BLaER1 (cell line): ENCODE results near the gene VILL.

Source experiments
- H3K27ac ChIP-seq: shearing (Covaris generic); formaldehyde crosslinking; 2 replicates; pipeline ENCODE4 v1.8.1; 2022
- H3K27me3 ChIP-seq: shearing (Covaris generic); formaldehyde crosslinking; 2 replicates; pipeline ENCODE4 v1.8.1; 2022
- H3K36me3 ChIP-seq: shearing (Covaris generic); formaldehyde crosslinking; 2 replicates; pipeline ENCODE4 v1.8.1; 2022
- H3K4me1 ChIP-seq: shearing (Covaris generic); formaldehyde crosslinking; 2 replicates; pipeline ENCODE4 v1.8.1; 2022
- H3K4me2 ChIP-seq: shearing (Covaris generic); formaldehyde crosslinking; 2 replicates; pipeline ENCODE4 v1.8.1; 2022
- H3K4me3 ChIP-seq: shearing (Covaris generic); formaldehyde crosslinking; 2 replicates; pipeline ENCODE4 v1.8.1; 2022
- H3K9ac ChIP-seq: shearing (Covaris generic); formaldehyde crosslinking; 2 replicates; pipeline ENCODE4 v1.8.1; 2022
- H3K9me3 ChIP-seq: shearing (Covaris generic); formaldehyde crosslinking; 2 replicates; pipeline ENCODE4 v1.8.1; 2022
- H4K20me1 ChIP-seq: shearing (Covaris generic); formaldehyde crosslinking; 2 replicates; pipeline ENCODE4 v1.8.1; 2022
- Cebpa-rat ChIP-seq: shearing (Covaris generic); IDR thresholded peaks from 2 replicates; pipeline ENCODE4 v1.8.1; 2022

VILL gene

GRCh38 chr3:37961622-37962431, 28.8 kb upstream of the VILL start:
- Histone ChIP-seq H3K4me2 (no peak overlapping the region), H3K4me1 (peaks cover 16% of the 10 kb centered on the region), H4K20me1 (no peaks in the 10 kb centered on the region), H3K27me3 (no peaks in the 10 kb centered on the region), H3K9ac (no peak overlapping the region), H3K27ac (no peak overlapping the region), H3K4me3 (no peak overlapping the region), H3K36me3 (no peaks in the 10 kb centered on the region), H3K9me3 (no peaks in the 10 kb centered on the region)
- TF ChIP-seq Cebpa-rat: no peak

GRCh38 chr3:37963016-37963415, 27.6 kb upstream of the VILL start:
- Histone ChIP-seq H3K27ac (no peak overlapping the region), H3K4me2 (no peak overlapping the region), H3K4me3 (no peak overlapping the region), H3K9ac (no peak overlapping the region), H3K9me3 (no peaks in the 10 kb centered on the region), H3K4me1 (peaks cover 4% of the 10 kb centered on the region), H3K36me3 (no peaks in the 10 kb centered on the region), H4K20me1 (no peaks in the 10 kb centered on the region), H3K27me3 (no peaks in the 10 kb centered on the region)
- TF ChIP-seq Cebpa-rat: no peak

- H3K4me2 ChIP-seq: no peak overlapping the region
- TF ChIP-seq Cebpa-rat: no peak
- H3K9me3 ChIP-seq: no peaks in the 10 kb centered on the region
- H4K20me1 ChIP-seq: no peaks in the 10 kb centered on the region
- no peaks in the 10 kb centered on the region for H3K27me3 ChIP-seq
- H3K4me1 ChIP-seq: no peaks in the 10 kb centered on the region
- no peak overlapping the region for H3K9ac ChIP-seq
- H3K27ac ChIP-seq: no peak overlapping the region
- H3K36me3 ChIP-seq: no peaks in the 10 kb centered on the region
- no peak overlapping the region for H3K4me3 ChIP-seq
These were observed 27.0 kb upstream of the VILL start for GRCh38 chr3:37963635-37964034.

GRCh38 chr3:37964146-37964545, 26.4 kb upstream of the VILL start:
- H3K4me1 ChIP-seq: peaks cover 1% of the 10 kb centered on the region; the same call in 1 of the 2 replicates
- H3K4me3 ChIP-seq: no peak overlapping the region
- no peaks in the 10 kb centered on the region for H3K36me3 ChIP-seq
- no peaks in the 10 kb centered on the region for H4K20me1 ChIP-seq
- H3K9ac ChIP-seq: no peak overlapping the region
- H3K4me2 ChIP-seq: no peak overlapping the region
- no peak for TF ChIP-seq Cebpa-rat
- H3K9me3 ChIP-seq: no peaks in the 10 kb centered on the region
- H3K27ac ChIP-seq: no peak overlapping the region
- H3K27me3 ChIP-seq: no peaks in the 10 kb centered on the region

- Histone ChIP-seq H3K9me3 (no peaks in the 10 kb centered on the region), H3K27ac (no peak overlapping the region), H3K4me1 (peaks cover 7% of the 10 kb centered on the region), H3K4me2 (no peak overlapping the region), H3K4me3 (no peak overlapping the region), H4K20me1 (no peaks in the 10 kb centered on the region), H3K27me3 (no peaks in the 10 kb centered on the region), H3K36me3 (no peaks in the 10 kb centered on the region), H3K9ac (no peak overlapping the region)
- TF ChIP-seq Cebpa-rat: no peak
These were observed 25.9 kb upstream of the VILL start for GRCh38 chr3:37964716-37965115.

DNA sequence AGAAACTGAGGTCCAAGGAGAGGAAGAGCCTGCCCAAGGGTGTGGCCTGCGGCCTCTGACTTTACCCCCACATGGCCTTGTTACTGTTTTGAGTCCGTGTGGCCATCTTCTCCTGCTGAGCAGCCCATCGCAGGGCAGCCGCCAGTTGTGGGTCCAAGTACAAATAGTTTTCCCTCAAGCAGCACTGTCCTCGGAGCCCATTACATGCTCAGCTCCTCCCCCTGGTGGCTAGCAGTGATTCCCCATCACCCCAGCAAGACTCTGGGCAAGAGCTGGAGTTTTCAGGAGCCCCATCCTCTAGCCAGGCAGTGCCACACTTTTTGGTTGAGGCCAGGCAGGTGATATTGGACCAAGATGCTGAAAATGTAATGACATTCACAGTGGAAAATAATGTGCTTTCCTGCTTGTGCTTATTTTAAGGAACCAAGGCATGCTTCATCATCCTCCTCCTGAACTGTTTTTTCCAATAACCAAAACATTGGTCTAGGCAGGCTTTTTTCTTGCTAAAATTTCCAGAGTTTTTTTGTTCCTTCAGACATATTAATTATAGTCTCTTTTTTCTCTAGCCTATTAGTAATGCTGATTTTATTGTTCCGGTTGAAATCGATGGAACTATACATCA, 23.2 kb upstream of the VILL start:
- Histone ChIP-seq H3K27me3 (no peaks in the 10 kb centered on the region), H3K4me3 (no peak overlapping the region), H3K9me3 (no peaks in the 10 kb centered on the region), H3K4me2 (no peak overlapping the region), H3K36me3 (no peaks in the 10 kb centered on the region), H3K4me1 (peaks cover 9% of the 10 kb centered on the region), H3K9ac (no peak overlapping the region), H3K27ac (no peak overlapping the region), H4K20me1 (no peaks in the 10 kb centered on the region)
- TF ChIP-seq Cebpa-rat: no peak

- TF ChIP-seq Cebpa-rat: no peak
- Histone ChIP-seq H3K27me3 (no peaks in the 10 kb centered on the region), H3K9ac (no peak overlapping the region), H3K4me2 (no peak overlapping the region), H3K27ac (no peak overlapping the region), H4K20me1 (no peaks in the 10 kb centered on the region), H3K4me1 (peaks cover 9% of the 10 kb centered on the region), H3K9me3 (no peaks in the 10 kb centered on the region), H3K4me3 (no peak overlapping the region), H3K36me3 (no peaks in the 10 kb centered on the region)
These were observed 22.4 kb upstream of the VILL start for GRCh38 chr3:37968199-37968598.

GRCh38 chr3:37968813-37969595, 21.6 kb upstream of the VILL start:
- H3K4me1 ChIP-seq: peaks cover 9% of the 10 kb centered on the region
- no peak overlapping the region for H3K27ac ChIP-seq
- no peak overlapping the region for H3K9ac ChIP-seq
- H3K9me3 ChIP-seq: no peaks in the 10 kb centered on the region
- no peaks in the 10 kb centered on the region for H3K36me3 ChIP-seq
- peak overlapping the region; percentile 16 for H3K4me2 ChIP-seq
- H3K27me3 ChIP-seq: no peaks in the 10 kb centered on the region
- H3K4me3 ChIP-seq: no peak overlapping the region
- TF ChIP-seq Cebpa-rat: no peak
- no peaks in the 10 kb centered on the region for H4K20me1 ChIP-seq

DNA sequence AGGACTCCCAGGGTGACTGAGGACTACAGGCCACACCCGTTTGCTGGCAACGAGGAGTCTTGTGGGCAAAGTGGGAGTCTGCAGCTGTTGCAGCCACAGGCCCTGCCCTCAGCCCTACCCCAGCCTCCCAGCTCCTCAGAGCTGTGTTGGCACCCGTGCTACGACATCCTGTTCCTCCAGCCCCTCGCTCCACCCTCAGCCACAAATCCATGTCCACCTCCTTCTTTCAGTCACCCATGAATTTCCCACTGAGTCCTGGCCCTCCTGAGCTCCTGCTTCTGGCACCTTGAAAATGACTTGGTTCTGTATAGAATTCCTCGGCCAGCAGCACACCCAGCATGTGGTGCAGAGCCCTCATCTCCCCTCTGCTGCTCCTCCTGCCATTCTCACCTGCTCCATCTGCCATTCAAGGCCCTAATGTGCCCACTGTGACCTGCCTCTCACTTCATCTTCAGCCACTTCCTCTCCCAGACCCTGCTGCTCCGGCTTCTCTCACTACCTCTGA, 20.9 kb upstream of the VILL start:
- H3K27ac ChIP-seq: no peak overlapping the region
- H3K4me2 ChIP-seq: peak overlapping the region; percentile 16
- H3K27me3 ChIP-seq: no peaks in the 10 kb centered on the region
- no peak overlapping the region for H3K4me3 ChIP-seq
- no peak overlapping the region for H3K9ac ChIP-seq
- H3K4me1 ChIP-seq: peaks cover 9% of the 10 kb centered on the region
- H3K36me3 ChIP-seq: no peaks in the 10 kb centered on the region
- TF ChIP-seq Cebpa-rat: no peak
- no peaks in the 10 kb centered on the region for H4K20me1 ChIP-seq
- H3K9me3 ChIP-seq: no peaks in the 10 kb centered on the region

DNA sequence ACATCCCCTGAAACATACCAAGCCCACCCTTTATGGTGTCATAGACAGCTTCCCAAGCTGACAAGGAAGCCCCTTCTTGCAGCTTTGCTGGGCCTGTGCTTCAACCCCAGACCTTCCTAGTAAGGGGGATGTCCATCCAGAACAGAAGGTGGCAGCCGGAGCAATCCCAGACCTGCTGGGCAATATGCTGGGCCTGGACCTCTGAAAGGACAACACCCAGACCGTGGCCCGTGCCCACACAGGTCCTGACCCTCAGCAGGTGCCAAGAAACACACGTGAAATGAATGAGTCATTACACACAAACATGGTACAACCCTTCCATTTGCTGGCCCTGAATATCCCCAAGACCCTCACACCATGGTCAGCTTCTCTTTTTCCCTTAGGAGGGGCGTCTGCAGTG, 19.8 kb upstream of the VILL start:
- Histone ChIP-seq H3K4me3 (no peak overlapping the region), H3K4me1 (peaks cover 13% of the 10 kb centered on the region), H3K27me3 (no peaks in the 10 kb centered on the region), H3K9ac (no peak overlapping the region), H4K20me1 (no peaks in the 10 kb centered on the region), H3K4me2 (no peak overlapping the region), H3K27ac (no peak overlapping the region), H3K9me3 (no peaks in the 10 kb centered on the region), H3K36me3 (peaks cover 3% of the 10 kb centered on the region; the same call in 1 of the 2 replicates)
- no peak for TF ChIP-seq Cebpa-rat
